Erythroblast (primary cell): ENCODE measurements around the gene USPL1.

ENCODE experiments used
- GATA1 ChIP-seq: IDR thresholded peaks from 2 replicates; pipeline ENCODE4 v1.6.1; 2011; ENCODE audit warnings: low read depth, mild to moderate bottlenecking, control low read depth, low read length, moderate library complexity
- POLR2A ChIP-seq: IDR thresholded peaks from 2 replicates; pipeline ENCODE4 v1.6.1; 2011; ENCODE audit warnings: mild to moderate bottlenecking, low read length

DNA sequence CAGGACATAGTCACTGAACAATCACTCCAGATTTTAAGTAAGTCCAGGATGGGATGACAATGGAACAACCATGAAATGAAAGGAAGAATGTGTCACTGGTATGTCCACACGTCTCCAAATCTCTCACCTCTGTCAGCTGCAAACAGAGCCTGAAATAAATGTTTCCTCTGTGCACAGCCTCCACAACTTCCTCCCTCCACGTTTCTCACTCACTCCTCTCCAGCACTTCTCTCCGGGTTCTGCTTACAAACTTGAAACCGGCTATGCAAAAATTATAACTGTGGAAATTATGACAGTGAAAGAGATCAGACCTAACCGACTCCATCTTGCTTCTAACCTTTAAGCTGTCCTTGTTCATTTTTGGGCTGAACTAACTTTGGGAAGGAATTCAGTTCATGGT lies 82.6 kb downstream of the USPL1 start:
- TF ChIP-seq POLR2A (no peak), GATA1 (no peak)
